ENCODE results near the gene SLC16A2.
A peak's percentile ranks its signal among the peaks of the same experiment; 100 is the strongest.
"Not testable (repeated sequence)": the region's sequence is repeated elsewhere in the genome, so short reads cannot be mapped to it uniquely, and the experiment has no call there.

The SLC16A2 gene

GRCh38 chrX:74448669-74449068, 27.4 kb downstream of the SLC16A2 start:
- DNase-seq, result no peak

DNA sequence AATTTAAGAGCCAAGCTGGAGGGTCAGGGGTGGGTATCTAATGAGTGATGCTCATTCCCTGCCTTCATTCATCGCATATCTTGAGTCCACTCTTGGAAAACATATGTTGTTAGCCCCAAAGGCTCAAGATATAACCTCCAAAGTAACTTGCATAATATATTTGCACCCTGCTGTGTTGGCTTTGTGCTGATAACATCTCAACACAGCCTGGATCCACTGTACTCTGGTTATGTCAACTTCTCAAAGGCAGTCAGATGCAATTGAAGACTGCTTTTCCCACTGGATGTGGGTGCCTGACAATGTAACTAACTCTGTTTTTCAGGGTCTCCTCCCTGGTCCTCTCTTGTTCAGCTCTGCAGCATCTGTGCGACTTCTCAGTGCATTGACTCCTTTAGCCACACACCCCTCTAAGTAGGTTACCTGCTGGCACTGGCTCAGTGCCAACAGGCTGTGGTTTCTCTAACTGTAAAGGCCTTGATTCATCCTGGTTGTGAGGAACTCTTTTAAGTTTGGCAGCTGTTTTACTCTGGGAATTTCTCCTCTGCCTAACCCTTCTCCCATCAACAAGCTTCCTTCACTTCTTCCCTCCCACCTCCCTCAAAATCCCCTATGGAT, 28.1 kb downstream of the SLC16A2 start:
- DNase-seq, result no peak

- DNase-seq, result no peak
These were observed 28.6 kb downstream of the SLC16A2 start for GRCh38 chrX:74449937-74450330.

DNA sequence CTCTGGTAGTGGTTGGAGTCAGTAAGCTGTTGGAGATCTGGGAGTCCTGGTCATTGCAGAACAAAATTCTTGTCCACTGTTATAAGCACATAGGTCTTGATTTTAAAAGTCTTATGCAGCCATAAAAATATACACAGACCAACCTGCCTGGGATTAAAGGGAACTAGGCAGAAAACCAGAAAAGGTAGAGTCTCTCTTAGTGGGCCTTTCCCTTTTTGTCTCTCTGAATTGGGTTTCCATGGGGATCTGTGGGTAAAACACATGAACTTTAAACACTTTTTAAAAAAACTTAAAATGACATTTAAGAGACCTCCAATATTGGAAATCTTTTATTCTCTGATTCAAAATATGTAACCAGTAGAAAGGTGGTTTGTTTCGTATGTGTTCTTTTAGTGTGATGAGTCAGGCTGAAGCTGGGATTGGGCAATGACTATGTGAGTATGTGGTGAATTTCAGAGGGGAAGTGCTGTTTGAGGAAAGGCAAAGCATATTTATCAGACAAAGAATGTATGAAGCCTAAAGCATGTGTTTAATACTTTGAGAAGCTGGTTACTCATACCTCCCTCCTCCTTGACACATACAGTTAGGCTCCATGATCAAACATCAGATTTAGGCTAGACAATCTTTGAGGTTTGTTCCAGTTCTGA, 29.6 kb downstream of the SLC16A2 start:
- peak; percentile 1 for DNase-seq

- no peak for DNase-seq
These were observed 30.3 kb downstream of the SLC16A2 start for GRCh38 chrX:74451450-74452198.

GRCh38 chrX:74452199-74452481, 30.8 kb downstream of the SLC16A2 start:
- DNase-seq, result no peak

GRCh38 chrX:74453178-74453577, 31.9 kb downstream of the SLC16A2 start:
- no peak for DNase-seq

GRCh38 chrX:74454233-74454632, 32.9 kb downstream of the SLC16A2 start:
- DNase-seq, result not testable (repeated sequence)

- DNase-seq, result no peak
These were observed 37.4 kb downstream of the SLC16A2 start for GRCh38 chrX:74458736-74459135.

- DNase-seq, result no peak
These were observed 40.1 kb downstream of the SLC16A2 start for GRCh38 chrX:74461384-74461783.

- DNase-seq, result no peak
These were observed 43.4 kb downstream of the SLC16A2 start for GRCh38 chrX:74464722-74465121.

GRCh38 chrX:74465424-74465823, 44.1 kb downstream of the SLC16A2 start:
- no peak for DNase-seq

- DNase-seq, result no peak
These were observed 46.4 kb downstream of the SLC16A2 start for GRCh38 chrX:74467656-74468055.

DNA sequence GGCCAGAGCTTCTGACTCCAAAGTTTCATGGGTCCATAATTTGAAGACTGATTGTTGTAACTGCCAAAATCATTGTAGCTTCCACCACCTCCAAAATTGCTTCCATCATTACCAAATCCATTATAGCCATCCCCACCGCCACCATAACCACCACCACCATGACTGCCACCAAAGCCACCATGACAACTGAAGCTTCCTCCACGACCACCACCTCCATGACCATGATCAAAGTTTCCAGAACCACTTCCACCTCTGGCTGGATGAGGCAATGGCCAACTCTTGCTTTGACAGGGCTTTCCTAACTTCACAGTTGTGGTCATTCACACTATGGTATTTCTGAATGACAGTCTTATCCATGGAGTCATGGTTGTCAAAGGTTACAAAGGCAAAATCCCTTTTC, 51.8 kb downstream of the SLC16A2 start:
- DNase-seq, result not testable (repeated sequence)

DNA sequence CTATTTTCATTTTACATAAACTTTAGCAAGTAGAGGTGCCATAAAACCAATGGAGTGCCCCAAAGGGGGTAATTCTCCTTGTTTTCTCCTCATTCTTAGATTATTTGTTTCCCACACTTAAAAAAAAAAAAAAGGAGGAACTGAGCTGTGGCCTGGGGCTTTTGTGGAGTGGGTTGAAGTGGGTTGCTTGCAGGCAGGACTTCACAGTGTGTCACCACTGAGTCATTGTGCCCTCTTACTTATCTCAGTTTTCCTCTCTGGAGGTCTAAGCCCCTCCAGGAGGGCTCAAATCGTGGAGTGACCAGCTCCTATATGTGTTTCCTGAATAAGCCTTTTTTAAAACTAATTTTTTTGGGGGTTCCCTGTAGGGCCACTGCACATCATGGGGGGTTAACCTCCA, 69.0 kb downstream of the SLC16A2 start:
- DNase-seq, result no peak

DNA sequence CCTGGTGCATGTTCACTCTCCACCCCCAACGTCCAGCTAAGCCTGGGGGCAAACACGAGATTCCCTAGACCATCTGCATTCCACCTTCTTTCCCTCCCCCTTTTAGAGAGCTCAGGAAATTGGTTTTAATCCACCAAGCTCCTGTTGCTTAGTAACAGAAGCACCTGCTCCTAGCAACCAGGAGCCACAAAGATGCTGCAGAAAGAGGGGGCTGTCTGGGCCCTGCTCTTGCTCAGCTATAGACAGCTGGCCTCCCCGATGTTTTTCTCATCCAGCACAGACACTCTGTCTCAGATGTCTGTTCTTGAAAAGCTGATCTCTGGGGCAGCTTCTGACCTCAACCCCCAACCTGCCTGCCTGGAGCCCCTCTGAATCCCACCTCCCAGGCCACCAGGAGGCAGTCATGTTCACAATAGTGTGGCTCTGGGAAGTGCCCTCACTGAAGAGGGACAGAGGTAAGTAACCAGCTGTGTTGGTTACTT, 71.5 kb downstream of the SLC16A2 start:
- no peak for DNase-seq

DNA sequence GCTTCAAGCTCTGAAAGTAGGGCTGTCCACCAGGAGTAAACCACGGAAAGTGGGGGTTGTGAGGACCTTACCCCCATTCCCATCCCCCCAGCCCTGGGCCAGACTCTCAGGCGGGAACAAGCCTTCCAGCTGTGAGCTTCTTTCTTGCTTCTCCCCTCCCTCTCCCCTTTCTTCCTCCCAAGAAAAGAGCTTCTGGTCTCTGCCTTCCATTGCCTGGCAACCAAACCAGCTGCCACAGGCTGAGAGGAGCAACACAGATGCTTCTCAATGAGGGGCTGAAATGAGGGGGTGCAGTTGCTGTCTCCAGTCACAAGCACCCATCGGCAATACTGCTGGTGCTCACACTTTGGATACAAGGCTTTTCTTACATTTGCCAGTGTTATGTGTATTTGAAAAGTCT, 72.5 kb downstream of the SLC16A2 start:
- no peak for DNase-seq

DNA sequence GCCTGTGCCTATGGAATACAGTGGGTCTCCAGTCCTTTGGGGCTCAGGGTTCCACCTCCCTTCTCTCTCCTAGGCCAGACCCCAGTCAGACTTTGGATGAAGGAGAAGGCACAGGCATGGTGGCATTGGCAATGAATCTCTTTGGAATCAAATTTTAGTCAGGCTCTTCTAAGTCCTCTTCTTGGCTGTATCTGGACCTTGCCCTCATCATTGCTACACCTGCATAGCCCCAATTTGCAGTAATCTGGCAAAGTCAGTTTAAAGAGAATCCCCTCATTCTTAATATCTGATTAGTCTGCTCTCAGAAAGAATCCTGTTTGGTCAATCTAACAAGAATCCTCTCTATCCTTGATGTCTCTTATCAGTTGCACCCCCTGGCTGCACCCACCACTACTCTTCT, 77.6 kb downstream of the SLC16A2 start:
- DNase-seq, result no peak

DNA sequence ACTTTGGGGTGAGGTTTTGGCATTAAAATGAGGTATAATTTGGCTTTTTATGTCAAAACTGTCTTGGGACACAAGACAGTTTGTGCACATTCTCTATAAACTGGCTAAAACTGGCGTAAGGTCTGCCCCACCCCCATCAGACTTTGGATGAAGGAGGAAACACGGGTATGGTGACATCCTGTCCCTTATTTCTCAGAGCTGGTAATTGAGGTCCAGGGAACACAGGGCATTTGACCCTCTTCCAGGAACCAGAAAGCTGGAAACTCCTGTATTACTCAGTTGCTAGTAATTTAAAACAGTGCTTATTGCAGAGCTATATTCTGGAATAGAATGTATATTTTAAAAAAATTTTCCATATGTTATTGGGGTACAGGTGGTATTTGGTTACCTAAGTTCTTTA, 78.8 kb downstream of the SLC16A2 start:
- no peak for DNase-seq

GRCh38 chrX:74500555-74500954, 79.3 kb downstream of the SLC16A2 start:
- DNase-seq, result no peak

DNA sequence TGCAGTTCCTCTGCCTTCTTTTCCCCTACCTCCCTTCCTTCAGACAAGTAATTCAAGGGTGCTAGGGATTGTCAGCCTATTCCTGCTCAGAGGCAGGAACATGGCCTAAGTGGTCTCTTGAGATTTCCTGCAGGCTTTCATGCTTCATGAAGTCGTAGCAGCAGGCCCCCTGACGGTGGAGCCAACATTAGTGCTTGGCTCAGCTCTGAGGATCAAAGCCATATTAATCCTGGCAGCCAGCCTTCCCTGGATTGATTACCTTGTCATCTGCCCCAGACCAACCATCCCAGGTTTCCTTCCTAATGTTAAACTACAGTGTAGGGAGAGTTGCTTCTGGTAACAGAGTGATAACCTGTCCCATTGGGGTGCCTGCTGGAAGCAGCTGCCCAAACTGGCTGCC, 84.1 kb downstream of the SLC16A2 start:
- DNase-seq, result no peak

- DNase-seq, result no peak
These were observed 85.2 kb downstream of the SLC16A2 start for GRCh38 chrX:74506317-74507115.

DNA sequence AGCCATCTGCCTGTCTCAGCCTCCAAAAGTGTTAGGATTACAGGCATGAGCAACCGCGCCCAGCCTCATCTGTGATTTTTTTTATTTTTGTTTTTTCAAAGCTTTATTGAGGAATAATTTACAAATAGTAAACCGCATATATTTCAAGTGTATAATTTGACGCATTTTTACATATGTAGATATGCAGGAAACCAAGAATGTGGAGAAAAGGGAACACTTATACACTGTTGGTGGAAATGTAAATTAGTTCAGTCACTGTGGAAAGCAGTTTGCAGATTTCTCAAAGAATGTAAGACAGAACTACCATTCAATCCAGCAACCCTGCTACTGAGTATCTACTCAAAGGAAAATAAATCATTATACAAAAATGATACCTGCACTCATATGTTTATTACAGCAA, 85.9 kb downstream of the SLC16A2 start:
- DNase-seq, result no peak

GRCh38 chrX:74509989-74510388, 88.7 kb downstream of the SLC16A2 start:
- DNase-seq, result no peak
